Femur (tissue), 1 donor: ENCODE data around the gene SCG5.

Source experiments
- DNase-seq: peaks from one replicate; pipeline ENCODE4 v3.0.0-alpha.2; 2017

The SCG5 gene

DNA sequence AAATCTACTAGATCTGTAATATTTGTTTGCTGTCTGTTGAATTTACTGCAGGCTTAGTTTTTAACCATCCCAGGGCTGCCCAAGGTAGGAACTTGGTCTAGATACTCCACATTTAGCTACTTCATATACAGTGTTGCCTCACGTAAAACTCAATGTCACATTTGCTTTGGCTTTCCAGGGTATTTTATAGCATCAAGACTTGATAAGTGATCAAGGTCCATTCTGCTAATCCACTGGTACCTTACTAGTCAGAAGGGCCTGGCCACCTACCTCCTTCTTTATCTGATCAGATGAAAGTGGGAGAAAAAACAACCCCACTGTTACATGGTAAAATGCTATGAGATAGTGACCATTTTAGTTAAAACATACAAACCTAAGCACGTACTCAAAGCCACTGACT lies 50.8 kb downstream of the SCG5 start:
- no peak for DNase-seq

DNA sequence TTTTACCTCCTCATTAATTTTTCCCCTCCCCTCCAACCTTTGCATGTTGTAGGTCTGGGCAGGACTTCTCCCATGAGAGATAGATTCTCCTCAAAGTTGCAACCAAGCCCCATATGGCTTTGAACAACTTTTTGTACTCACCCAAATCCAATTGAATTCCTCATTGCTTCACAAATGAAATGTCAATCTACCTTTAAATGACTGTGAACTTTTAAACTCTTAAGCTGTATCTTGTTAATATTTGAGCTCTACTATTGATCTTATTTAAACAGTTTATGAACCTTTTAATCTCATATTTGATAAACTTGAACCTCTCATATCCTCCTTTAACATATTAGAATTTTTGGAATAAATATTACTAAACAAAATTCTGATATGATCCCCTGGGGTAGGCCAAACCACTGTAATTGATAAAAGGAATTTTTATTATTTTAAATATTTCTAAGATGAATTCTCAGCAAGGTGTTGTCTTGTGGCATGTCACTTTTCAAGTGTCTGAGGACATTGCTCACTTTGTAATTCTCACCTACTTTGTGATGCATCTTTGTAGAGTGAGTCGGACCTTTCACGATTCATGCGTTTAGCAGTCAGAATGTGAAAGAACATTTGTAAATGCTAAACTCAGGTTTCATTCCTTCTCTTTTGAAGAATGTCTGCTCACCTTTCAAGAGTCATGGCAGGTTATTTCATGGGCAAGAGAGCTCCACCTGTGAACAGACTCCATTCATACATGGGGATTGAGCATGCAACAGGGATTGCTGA lies 52.9 kb downstream of the SCG5 start:
- DNase-seq, result no peak

DNA sequence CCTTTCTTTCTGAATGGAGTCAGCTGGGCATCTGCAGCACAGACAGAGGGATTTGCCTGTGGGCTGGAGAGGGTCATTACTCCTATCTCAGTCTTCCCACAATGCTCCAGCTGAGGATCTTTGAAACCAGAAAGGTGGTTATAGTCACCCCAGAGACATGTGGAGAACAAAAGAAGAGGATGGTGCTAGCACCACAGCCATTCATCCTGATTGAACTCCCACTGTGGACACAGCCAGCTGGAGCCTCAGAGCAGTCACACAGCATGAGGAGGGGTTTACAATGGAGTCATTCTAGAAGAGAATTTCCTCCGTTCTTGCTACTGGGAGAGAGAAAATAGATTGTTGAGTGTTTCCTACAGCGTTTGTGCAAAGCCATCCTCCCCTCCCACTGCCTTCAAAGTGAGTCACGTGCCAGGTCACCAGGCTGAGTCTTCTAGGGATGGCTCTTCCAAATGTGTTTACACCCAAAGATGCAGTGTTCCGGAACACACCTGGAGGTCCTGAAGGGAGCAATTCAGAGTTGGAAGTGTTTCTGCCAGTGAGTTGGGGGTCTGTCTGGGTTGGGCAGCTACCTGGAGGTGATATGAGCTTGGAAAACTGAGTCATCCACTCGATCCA lies 57.4 kb downstream of the SCG5 start:
- no peak for DNase-seq

DNA sequence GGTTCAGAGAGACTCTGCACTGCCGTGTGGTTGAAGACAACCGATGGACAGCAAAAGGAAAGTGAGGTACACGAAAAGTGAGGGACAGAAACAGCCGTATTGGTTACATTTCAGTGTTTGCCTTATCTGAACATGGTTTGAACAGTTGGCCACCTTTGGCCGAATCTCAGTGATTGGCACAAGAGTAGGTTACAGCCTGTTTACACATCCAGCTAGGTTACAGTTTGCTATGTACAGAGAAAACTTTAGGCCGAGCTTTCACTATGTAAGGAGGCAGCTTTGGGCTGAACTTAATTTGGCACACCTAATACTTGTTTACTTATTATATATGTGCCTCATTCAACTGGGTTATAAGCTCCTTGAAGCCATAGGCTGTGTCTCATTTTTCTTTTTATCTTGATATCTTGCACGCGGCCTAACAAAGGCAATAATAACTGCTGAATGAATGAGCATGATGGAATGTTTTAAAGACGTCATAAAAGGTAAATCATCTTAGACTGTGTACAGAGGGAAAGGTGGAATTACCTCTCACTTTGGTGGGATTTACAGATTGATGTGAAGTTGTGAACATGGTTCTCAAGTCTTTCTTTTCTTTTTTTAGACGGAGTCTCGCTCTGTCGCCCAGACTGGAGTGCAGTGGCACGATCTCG lies 59.1 kb downstream of the SCG5 start:
- DNase-seq, result no peak

DNA sequence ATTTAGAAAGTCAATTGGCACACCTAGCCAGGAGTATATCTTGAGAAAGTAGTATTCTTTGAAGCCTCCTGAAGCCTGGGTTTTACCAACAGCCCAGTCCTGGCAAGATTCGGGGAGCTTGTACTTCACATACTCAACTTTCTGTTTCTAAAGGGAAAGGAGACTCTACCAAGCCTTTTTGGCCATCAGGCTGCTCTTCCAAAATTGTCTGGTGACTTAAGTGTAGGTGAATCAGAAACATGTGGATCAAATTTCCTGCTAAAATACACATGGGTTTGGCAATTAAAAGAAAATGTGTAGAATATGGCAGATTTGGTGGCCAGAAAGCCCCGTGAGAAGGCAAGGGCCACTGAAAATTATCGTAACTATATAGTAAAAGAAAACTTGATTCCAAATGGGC lies 60.4 kb downstream of the SCG5 start:
- DNase-seq, result no peak

DNA sequence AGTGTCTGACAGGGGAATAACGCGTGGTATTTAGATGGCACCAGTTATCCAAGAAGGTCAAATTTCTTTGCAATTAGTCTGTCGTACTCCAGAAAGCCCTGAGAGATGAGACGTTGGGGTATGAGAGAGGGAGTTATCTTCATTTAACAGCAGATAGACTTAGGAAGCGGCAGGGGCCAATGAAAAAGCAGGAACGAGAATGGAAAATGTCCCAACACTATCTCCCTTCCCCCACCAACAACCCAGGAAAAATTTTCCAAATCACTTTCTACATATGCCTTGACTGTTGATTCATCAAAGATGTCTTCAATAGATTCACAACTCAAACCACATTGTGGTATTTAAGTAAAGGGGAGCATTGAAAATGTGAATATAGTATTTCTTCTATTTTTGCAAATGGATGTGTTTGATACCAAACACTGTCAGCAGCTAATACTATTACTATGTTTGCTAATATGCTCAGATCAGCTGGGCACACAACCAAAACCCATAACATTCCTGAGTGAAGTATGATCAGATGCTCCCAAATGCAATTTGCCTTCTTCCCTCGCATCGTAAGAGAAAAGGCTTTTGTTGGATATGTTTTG lies 63.0 kb downstream of the SCG5 start:
- no peak for DNase-seq

DNA sequence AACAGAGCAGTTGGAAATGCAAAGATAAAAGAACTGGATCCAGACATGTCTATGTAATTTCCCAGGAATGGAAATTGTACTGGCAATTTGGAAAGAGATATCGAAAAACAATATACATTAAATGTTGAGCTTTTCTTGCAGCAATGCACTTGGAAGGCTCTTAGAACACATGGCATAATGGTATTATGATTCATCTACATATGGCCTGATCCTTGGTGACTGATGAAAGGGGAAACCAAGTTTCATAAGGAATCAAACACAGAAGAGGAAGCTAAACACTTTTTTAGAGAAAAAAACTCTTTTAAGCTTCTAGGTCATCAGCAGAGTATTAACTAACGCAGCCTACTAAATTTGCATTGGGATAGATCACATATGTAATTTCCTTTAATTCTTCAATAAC lies 63.9 kb downstream of the SCG5 start:
- DNase-seq, result no peak

DNA sequence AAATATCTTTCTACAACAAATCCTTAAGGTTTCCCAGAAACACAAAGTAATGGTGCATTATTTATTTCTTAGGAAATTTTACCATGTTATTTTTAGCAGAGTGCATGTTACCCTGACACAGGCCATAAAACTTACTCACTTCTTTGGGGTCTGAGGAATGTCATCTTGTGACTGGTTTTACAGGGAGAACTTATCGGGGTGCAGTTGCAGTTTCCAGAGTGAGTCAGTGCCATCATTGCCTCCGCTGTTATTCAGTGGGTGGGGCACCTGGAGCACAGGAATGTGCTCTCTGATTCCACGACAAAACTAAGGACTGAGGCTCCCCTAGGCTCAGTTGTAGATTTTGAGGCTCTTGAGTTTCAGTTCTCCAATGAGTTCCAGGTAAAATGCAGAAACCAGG lies 65.2 kb downstream of the SCG5 start:
- no peak for DNase-seq

DNA sequence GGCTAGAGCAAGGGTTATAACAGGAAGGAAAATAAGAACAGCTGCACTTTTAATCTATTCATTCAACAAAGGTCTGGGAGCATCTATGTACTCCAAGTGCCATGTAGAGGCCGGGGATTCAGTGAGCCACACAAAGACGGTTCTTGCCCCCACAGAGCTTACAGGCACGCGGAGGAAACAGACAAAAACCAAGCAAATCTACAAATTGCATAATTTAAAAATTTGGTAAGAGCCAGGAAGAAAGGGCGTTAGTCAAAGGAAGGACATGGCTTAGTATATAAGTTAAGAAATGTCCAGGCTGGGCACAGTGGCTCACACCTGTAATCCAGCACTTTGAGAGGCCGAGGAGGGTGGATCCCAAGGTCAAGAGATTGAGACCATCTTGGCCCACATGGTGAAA lies 65.9 kb downstream of the SCG5 start:
- DNase-seq, result no peak

DNA sequence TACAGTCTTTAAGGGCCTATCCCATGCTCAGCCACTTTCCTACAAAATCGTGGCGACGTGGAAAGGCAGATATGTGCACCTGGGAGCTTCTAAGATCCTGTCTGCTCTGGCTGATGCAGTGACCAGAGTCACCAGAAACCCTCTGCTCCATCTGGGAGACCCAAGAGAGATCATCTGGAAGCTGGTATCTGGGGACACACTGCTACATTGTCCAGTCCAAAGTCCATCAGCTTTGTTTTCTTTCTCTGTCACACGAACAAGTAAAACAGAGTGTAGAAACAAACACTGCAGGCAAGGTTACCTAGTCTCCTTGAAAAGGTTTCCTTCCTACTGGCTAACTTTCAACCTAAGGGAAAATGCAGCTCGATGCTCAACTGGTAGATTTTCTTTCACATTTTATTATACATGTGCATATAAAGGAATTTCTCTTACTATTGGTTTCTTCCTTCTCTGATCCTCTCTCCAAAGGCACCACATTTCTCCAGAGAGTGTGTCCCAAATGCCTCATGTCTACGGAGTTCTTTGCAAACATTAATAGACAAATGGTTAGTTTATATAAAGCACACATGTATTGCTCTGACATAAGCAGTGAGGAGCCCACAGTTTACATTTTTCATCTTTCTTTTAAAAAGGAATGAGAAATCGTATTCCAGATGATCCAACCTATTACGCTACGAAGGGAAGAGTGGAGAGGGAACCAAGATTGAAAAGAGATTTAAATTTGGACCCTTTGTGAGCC lies 68.0 kb downstream of the SCG5 start:
- DNase-seq, result no peak

DNA sequence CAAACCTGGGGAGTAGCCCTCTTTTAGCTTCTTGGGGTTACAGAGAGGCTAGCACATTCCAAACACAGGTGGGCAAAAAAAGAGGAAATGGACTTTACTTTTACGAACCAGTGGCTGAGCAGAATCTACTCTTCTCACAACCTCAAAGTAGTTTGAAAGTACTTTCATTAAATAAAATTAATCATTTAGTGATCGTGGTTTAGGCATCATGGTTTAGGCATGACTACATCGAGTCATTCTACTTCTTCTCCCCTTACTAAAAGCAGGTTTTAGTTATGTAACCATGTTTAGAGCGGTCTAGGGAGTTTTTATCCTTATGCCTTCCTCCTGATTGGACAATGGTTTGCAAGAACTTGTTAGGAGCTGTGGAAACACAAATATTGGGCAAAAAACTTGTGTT lies 73.8 kb downstream of the SCG5 start:
- no peak for DNase-seq

DNA sequence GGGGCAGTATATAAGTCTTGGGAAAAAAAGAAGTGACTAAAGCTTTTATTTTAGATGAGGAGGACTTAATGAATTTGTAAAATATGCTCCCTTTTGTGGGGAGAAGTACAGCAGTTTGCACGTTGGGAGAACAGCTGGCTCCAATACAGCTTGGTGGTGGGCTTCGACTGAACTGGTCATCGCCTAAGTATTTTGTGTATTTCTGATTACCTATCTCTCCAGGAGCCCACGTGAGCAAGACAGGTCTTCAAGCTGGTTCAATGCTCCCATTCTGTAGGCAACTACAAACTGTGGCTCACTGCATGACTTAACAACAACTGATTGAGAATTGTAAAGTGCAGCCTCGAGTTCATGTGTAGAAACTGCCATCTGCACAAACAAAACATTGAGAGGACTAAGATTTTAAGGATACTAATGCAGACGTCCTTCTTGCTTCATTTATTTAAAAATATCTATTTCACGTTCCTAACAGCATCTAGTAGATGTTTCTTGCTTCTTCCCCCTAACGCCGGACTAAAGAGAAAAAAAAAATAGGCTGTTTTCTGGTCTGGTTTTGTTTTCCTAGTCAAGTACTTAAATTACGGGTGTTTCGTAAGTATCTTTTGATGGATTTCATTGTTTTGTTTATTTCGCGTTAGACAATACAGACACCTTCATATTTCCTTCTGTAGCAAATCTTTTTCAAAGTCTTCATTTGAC lies 74.9 kb downstream of the SCG5 start:
- no peak for DNase-seq

DNA sequence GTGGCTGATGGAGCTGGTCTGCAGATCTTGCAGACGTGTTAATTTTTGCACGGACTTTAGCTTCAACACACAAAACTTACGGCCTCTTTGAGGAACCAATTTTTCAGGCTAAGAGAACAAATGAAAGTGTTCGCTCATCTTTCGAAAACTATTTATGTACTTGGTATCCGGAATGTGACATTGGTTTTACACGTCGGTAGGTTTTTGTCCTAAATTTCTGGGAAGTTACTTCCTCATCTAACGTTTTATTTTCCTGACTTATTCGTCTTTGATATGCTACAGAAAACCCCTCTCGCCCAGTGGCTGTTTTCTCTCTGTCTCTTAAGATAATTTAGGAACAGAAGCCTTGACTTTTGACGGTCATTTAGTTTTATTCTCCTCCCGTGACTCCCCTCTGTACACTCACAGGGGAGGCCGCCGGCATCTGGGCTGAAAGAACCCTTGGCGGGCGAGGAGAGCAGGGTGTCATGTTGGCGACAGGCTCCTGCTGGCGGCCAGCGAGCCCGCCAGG lies 75.5 kb downstream of the SCG5 start:
- no peak for DNase-seq

DNA sequence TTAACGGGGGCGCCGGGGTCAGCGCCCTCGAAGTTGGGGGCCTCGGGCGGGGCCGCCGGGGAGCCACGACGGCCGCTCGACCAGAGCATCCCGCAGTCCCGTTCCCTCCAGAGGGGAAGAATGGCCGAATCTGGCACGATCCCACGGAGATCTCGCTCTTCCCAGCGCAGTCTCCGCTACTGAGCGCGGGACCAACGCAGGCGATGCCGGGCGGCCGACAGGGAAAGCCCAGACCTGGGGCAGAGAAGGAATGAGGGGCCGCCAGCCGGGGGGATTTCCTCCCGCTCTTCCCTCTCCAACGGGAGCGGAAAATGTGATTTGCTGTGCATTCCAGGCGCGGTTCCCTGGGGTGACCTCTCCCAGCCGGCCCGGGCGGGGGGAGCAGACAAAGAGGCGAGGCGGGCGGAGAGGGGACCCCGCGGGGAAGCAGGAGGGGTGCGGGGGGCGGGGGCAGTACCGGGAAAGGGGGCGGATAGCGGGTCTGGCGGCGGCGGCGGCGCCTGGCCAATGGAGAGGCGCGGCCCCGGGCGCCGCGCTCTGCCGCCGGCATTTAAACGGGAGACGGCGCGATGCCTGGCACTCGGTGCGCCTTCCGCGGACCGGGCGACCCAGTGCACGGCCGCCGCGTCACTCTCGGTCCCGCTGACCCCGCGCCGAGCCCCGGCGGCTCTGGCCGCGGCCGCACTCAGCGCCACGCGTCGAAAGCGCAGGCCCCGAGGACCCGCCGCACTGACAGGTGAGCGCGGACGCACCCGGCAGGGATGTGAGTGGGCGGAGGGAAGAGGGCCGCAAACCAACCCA lies 76.1 kb downstream of the SCG5 start, which contains the start of gene GREM1:
GREM1 (plus strand) TSS at position 579 of the 801 bp plus-strand sequence. CDS start 12,687 bp downstream, outside the sequence.
- peak; percentile 60 for DNase-seq

DNA sequence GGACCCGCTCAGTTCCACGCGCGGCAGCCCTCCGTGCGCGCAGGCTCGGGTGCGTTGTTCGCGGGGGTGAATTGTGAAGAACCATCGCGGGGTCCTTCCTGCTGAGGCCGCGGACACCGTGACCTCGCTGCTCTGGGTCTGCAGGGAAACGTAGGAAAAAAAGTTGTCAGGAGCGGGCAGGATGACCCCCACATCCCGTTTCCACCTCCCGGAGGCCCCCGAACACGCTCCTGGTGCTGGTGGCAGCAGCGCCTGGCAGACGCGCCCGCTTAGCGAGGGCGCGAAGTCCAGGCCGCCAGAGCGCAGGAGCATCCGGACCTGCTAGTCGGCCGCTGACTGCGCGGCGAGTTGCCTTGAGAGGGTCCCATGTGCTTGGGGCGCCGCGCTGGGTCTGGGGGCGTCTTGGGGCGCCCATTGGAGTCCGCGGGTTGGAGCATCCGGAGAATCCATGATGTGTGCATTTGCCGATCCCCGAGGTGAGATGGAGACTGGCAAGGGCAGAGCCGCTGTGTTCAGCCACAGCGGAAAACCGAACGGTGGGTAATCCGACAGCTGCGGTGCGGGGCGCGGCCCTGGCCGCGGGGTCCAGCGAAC lies 76.8 kb downstream of the SCG5 start:
- peak; percentile 24 for DNase-seq

DNA sequence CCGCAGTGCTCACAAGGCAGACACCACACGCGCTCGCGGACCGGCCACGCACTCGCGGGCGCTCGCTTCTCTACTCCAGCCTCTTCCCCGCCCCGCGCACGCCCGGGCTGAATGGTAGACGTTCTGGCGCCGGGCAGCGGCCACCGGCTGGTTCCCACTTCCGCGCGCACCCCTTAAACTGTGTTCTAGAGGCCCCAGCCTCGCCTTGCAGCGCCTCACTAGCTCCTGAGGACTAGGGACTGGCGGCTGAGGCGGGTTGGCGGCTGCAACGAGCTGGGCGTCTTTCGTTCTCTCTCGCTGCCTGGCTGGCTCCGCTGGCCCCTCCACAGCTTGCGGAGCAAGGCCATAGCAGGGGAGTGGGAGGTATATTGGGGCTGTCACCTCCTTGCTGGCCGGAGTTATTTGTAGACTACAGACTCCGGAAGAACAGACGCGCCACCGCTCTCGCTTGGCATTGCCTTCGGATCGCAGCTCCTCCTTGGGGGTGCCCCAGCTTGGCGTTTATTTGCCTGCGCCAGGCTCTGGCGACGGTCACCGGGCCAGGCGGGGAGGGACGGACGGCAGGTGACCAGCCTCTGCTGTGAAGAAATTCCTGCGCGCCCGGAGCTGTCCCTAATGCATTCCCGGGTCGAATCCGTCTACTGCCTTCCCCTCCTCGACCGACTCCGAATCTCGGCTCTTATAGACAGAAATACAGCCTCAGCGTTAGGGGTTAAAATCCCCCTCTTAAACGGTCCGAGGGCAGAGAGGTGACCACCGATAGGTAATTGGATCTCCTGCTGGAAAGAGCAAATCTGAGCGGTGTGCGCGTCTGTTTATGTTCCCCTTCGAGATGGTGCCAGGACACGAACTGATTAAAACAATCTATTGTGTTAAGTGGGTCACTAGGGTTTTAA lies 77.6 kb downstream of the SCG5 start:
- peak; percentile 33 for DNase-seq

DNA sequence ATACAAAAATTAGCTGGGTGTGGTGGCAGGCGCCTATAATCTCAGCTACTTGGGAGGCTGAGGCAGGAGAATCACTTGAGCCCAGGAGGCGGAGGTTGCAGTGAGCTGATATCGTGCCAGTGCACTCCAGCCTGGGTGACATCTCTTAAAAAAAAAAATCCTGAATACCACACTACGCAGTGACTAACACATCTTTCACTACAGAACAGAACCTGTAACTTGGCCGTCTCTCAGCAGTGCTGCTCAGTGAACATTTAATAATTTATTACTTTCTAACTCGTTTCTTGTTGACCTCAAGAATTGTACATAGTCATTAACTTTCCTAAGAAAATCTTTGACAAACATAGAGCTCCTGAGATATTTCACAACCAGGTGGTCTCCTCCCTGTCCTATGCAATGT lies 80.1 kb downstream of the SCG5 start:
- DNase-seq, result no peak

DNA sequence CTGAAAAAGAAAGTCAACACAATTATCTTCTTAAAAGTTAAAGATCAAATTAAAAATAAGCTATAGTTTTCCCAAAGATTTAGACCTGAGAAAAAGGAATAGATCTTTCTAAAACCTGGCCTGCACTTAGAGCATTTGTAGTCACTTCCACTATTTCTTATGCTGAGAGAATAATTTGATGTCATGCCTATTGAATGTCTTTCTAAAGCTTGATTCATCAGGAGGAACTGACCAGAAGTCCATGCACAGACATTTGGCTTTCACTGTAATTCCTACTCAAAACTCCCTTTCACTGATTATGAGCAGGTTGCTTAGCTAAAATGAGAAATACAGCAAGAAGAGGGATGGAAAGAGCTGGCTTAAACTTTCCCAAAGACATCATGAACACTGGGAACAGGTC lies 80.6 kb downstream of the SCG5 start:
- no peak for DNase-seq

DNA sequence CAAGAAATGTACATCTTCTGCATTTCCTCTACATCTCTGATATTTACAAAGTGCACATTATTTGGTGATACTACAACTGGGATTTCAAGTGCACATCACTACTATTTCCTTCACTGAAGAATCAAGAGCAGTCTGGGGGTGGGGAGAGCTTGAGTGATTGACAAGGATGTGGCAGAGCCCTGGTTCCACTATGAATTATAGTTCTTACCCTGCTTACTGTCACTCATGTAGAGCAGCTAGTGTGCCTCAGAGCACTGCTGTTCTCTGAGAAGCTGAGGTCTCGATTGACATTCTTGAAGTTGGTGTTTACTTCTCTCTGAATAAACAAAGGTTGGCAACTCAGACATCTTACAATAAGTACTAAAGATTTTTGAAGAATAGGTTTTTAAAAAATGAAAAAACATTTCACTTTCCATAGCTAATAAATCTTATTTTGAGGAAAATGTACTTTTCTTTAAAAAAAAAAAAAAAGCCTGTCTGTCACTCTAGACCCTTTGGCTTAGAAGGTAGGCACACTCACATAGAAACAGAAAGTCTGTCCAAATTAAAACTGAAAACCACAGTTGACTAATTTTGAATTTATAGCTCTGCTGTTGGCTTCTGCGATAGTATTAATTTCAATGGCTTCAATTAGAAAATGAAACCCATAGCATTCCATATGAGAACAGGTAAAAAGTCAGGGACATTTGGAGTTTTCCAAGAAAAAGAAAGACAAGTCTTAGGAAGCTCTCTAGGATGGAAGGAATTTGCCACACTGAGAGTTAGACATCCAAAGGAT lies 81.8 kb downstream of the SCG5 start:
- DNase-seq, result no peak
